Gastrocnemius medialis (tissue), 4 donors: Measurements from ENCODE around the gene AP1G1.

Source experiments
- CTCF ChIP-seq, 5 experiments: fragments of 450-650 bp in 3 of 5; fragments of 200-600 bp in 2 of 5; sonication (generic) in 2 of 5; IDR thresholded peaks in 4 of 5; conservative IDR thresholded peaks in 1 of 5; 1 replicate in 4 of 5; 2 replicates in 1 of 5; pipeline ENCODE4 v1.5.1; 2016 to 2019; ENCODE audit warnings: antibody characterized with exemption in 5 of 5, mild to moderate bottlenecking in 3 of 5, moderate library complexity in 3 of 5
- POLR2A ChIP-seq, 2 donors: fragments of 450-650 bp; IDR thresholded peaks; one replicate each; pipeline ENCODE4 v1.6.1; 2017; ENCODE audit warnings: antibody characterized with exemption in 2 of 2, mild to moderate bottlenecking in 2 of 2, moderate library complexity in 2 of 2

- TF ChIP-seq CTCF (IDR thresholded peaks at IDR 0.05 in 4 of 5, conservative IDR thresholded peaks at IDR 0.05 in 1 of 5) (no peak), POLR2A (IDR thresholded peaks at IDR 0.05) (no peak)
Measured at GRCh38 chr16:71737501-71737900, 71.1 kb downstream of the AP1G1 start.
